Effector memory CD8-positive, alpha-beta T cell (primary cell): ENCODE data around the gene MIGA2.

Source experiments
- ATAC-seq: fragments of 150-1000 bp; cut with Tn5 transposase; replicated peaks from 2 replicates; pipeline ENCODE4 v1.10.0; 2021; ENCODE audit warnings: mild to moderate bottlenecking, moderate library complexity
- DNase-seq, 3 experiments: peaks; one replicate each; pipeline ENCODE4 v3.0.0; 2021
- H3K27ac Mint-ChIP-seq, 2 donors: one replicate each; pipeline ENCODE4 v1.8.0; 2022; ENCODE audit warnings: mild to moderate bottlenecking in 2 of 2, mixed read lengths in 2 of 2, moderate library complexity in 2 of 2
- H3K27me3 Mint-ChIP-seq, 2 donors: one replicate each; pipeline ENCODE4 v1.8.0; 2022; ENCODE audit warnings: mixed read lengths in 2 of 2
- H3K36me3 Mint-ChIP-seq: one replicate; pipeline ENCODE4 v1.8.0; 2022; ENCODE audit warnings: mild to moderate bottlenecking, moderate library complexity, mixed read lengths; ENCODE audit not compliant: insufficient read depth
- H3K4me1 Mint-ChIP-seq, 2 donors: one replicate each; pipeline ENCODE4 v1.8.0; 2022; ENCODE audit warnings: low read depth in 2 of 2, mixed read lengths in 2 of 2
- H3K4me3 Mint-ChIP-seq, 2 donors: one replicate each; pipeline ENCODE4 v1.8.0; 2022; ENCODE audit warnings: mild to moderate bottlenecking in 2 of 2, mixed read lengths in 2 of 2, moderate library complexity in 2 of 2
- H3K9me3 Mint-ChIP-seq, 2 donors: one replicate each; pipeline ENCODE4 v1.8.0; 2022; ENCODE audit warnings: mixed read lengths in 2 of 2

Gene MIGA2

GRCh38 chr9:129077236-129077635 lies 40.8 kb downstream of the MIGA2 start:
- H3K9me3 Mint-ChIP-seq: no peaks in the 10 kb centered on the region
- H3K4me3 Mint-ChIP-seq: no peak overlapping the region
- H3K4me1 Mint-ChIP-seq: peaks cover 9 to 34% of the 10 kb centered on the region in 2 donors
- DNase-seq (no peak), ATAC-seq (no peak)
- H3K27me3 Mint-ChIP-seq: no peaks in the 10 kb centered on the region
- no peak overlapping the region for H3K27ac Mint-ChIP-seq
- H3K36me3 Mint-ChIP-seq: peaks cover 20% of the 10 kb centered on the region

DNA sequence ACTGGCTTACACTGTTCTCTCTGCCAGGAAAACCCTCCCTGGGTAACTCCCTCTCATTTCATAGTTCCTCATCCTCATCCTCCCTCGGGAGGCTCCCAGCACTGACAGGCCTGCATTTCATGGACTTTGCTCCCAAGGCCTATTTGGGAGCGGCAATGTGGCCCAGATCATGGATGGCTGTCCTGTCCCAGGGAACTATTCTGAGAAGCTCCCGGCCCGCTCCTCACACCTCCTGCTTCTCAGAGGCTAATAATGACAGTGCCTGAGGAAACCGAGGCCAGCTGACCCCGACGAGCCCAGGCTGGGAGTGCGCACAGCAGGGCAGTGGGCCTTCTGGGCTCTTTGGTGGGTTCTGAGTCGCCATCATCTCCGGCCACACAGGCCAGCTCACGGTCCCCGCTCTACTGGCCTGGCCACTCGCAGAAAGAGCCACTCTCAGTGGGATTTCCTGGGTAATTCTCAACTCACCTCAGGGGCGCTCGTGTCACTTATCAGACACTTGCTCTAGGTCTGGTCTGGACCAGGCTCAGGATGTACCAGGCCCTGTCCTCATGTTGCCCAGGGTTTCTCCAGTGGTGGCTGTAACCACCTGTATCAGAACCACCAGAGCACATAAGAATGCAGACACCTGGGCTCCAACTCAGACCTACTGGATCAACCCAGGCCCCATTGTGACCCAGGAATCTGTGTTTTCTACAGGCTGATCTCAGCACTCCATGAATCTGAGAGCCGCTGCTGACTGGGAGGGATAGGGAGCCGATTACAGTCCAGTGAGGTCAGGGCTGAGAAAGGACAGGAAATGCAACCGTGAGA lies 42.5 kb downstream of the MIGA2 start:
- ATAC-seq (no peak), DNase-seq (no peak)
- H3K4me3 Mint-ChIP-seq: peak overlapping the region; percentile 89 to 95
- no peaks in the 10 kb centered on the region for H3K9me3 Mint-ChIP-seq
- H3K27ac Mint-ChIP-seq: no peak overlapping the region
- H3K27me3 Mint-ChIP-seq: no peaks in the 10 kb centered on the region
- H3K36me3 Mint-ChIP-seq: peaks cover 14% of the 10 kb centered on the region
- H3K4me1 Mint-ChIP-seq: peaks cover 13 to 32% of the 10 kb centered on the region in 2 donors

- peaks cover 14% of the 10 kb centered on the region for H3K36me3 Mint-ChIP-seq
- H3K4me1 Mint-ChIP-seq: peaks cover 13 to 29% of the 10 kb centered on the region in 2 donors
- DNase-seq (no peak), ATAC-seq (no peak)
- H3K27me3 Mint-ChIP-seq: no peaks in the 10 kb centered on the region
- H3K27ac Mint-ChIP-seq: peak overlapping the region in 1 of 2 donors; percentile 87
- no peaks in the 10 kb centered on the region for H3K9me3 Mint-ChIP-seq
- H3K4me3 Mint-ChIP-seq: peak overlapping the region; percentile 89 to 95
These were observed 43.4 kb downstream of the MIGA2 start for GRCh38 chr9:129079829-129080228.

GRCh38 chr9:129080298-129080600 lies 43.8 kb downstream of the MIGA2 start:
- H3K36me3 Mint-ChIP-seq: peaks cover 16% of the 10 kb centered on the region
- no peaks in the 10 kb centered on the region for H3K9me3 Mint-ChIP-seq
- no peak for DNase-seq
- H3K27ac Mint-ChIP-seq: peak overlapping the region; percentile 82 to 87
- no peak for ATAC-seq
- H3K4me3 Mint-ChIP-seq: peak overlapping the region; percentile 89 to 95
- H3K27me3 Mint-ChIP-seq: no peaks in the 10 kb centered on the region
- peaks cover 13 to 31% of the 10 kb centered on the region in 2 donors for H3K4me1 Mint-ChIP-seq

DNA sequence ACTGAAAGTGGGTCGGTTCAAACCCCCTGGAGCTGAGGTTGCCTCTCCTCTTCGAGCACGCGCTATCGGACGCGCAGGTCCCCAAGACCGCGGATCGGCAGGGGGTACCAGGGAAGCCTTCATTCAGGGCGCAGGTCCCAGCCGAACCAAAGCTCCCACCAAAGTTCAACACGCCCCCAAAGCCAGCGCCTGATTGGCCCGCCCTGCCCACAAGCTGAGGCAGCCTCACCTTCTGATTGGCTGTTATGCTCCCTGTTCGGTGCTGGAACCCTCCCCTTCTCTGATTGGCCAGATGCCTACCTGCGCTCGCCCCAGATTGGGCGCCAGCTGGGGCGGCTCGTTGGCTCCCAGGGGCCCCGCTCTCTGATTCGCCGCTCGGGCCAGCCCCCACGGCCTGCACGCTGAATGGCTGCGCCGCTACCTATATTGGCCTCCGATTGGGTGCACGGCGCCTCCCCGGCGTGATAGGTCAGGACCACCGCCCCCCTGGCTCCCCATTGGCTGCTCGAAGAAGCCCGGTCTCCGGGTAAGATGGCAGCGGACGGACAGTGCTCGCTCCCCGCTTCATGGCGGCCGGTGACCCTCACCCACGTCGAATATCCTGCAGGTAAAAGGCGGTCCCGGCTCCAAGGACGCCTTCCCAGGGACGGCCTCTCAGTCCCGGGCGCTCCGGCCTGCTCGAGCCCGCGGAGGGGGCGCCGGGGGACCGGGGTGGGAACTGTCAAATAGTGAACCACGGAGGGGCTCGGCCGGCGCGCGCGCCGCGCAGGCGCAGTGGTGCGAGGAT lies 44.4 kb downstream of the MIGA2 start, which contains the start of gene DOLPP1:
Gene DOLPP1, plus strand, starts transcription at position 511 of the 787 bp plus-strand sequence. Its CDS starts 21 bp downstream, at position 532.
- peak within 1 kb of the TSS; percentile 89 to 95 for H3K4me3 Mint-ChIP-seq
- ATAC-seq (peak; percentile 91), DNase-seq (peak; percentile 96 to 98 (median 97))
- H3K27me3 Mint-ChIP-seq: no peaks in the 10 kb centered on the region
- H3K27ac Mint-ChIP-seq: peak within 1 kb of the TSS; percentile 82 to 87
- H3K9me3 Mint-ChIP-seq: no peaks in the 10 kb centered on the region
- peaks cover 13 to 31% of the 10 kb centered on the region in 2 donors for H3K4me1 Mint-ChIP-seq
- peaks cover 22% of the 10 kb centered on the region for H3K36me3 Mint-ChIP-seq

DNA sequence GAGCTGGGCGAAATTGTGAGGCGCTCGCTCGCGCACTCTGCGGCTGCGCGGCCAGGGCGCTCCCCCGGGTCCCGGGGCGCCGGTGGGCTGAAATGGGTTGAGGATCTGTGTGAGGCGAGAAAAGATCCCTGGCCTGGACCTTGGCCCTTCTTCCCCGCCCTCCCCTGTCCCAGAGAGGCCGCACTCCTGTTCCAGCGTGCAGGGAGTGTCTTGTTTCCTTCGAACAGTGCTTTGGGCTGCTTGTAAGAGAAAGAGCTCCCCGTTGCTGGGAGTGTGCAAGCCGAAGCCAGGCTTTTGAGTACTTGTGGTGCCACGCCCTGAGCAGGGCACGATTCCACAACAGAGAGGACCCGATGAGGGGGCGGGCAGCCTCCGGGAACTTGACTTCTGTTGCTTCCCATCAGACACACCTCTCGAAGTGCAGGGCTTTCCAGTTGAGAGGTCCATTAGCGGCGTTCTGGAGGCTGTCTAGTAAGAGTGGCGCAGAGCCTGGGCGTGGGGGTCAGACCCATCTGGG lies 45.0 kb downstream of the MIGA2 start:
- peak overlapping the region; percentile 82 to 87 for H3K27ac Mint-ChIP-seq
- peaks cover 13 to 31% of the 10 kb centered on the region in 2 donors for H3K4me1 Mint-ChIP-seq
- H3K27me3 Mint-ChIP-seq: no peaks in the 10 kb centered on the region
- ATAC-seq: no peak
- H3K36me3 Mint-ChIP-seq: peaks cover 25% of the 10 kb centered on the region
- peak overlapping the region; percentile 89 to 95 for H3K4me3 Mint-ChIP-seq
- H3K9me3 Mint-ChIP-seq: no peaks in the 10 kb centered on the region
- no peak for DNase-seq

DNA sequence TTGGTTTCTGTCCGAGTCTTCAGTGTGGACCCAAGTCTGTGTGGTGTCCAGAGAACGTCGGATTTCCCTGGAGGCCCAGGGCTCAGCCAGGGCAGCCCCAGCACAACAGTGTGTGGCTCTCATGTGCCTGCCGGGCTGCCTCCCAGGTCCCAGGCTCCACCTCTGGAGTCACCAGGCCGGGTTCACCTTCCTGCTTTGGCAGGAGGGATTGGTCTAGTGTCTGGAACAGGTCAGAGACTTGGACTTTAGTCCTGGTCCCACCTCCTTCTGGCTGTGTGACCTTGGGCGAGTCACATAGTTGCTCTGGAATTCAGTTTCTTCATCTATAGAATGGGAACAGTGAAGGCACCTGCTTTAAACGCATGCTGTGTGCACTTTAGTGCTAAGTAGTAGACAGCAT lies 47.7 kb downstream of the MIGA2 start:
- no peak for DNase-seq
- no peak overlapping the region for H3K4me3 Mint-ChIP-seq
- H3K27me3 Mint-ChIP-seq: no peaks in the 10 kb centered on the region
- ATAC-seq: no peak
- peaks cover 40% of the 10 kb centered on the region for H3K36me3 Mint-ChIP-seq
- no peak overlapping the region for H3K27ac Mint-ChIP-seq
- H3K4me1 Mint-ChIP-seq: peaks cover 13 to 27% of the 10 kb centered on the region in 2 donors
- H3K9me3 Mint-ChIP-seq: no peaks in the 10 kb centered on the region

GRCh38 chr9:129089246-129089645 lies 52.8 kb downstream of the MIGA2 start:
- H3K36me3 Mint-ChIP-seq: peaks cover 32% of the 10 kb centered on the region
- no peak for DNase-seq

DNA sequence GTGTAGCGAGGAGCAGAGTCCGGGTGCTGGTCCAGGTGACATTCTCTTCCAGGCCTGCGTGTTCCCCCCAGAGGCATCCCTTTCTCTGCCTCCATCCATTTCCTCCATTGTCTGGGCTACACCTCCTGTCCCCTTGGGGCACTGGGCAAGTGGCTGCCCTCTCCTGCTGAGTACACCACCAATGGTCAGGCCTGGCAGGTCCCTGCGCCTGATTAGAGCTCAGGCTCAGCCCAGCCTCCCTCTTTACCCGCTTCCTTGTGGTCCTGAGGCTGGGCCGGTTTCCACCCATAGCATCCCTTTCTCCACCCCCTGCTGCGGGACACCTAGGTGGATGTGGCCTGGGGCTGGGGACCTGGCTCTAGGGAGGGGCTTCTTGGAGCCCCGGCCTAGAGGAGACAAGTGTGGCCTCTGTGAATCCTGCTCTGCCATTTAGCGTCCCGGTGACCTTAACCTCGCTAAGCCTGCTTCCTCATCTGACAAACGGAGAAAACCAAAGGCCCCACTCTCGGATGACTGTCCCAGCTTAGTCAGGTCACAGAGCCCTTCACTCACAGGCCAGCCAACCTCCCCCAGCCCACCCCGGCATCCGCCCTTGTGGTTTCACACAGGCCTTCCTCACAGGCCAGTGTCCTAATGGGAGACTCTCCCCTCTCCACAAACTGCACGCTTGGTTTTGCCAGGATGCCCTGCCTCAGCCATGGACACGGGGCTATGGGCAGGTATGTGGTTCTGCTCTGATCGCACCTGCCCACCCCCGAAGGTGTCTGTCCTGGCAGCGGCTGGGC lies 57.4 kb downstream of the MIGA2 start:
- no peaks in the 10 kb centered on the region for H3K4me1 Mint-ChIP-seq
- no peaks in the 10 kb centered on the region for H3K9me3 Mint-ChIP-seq
- no peaks in the 10 kb centered on the region for H3K27me3 Mint-ChIP-seq
- H3K36me3 Mint-ChIP-seq: peaks cover 11% of the 10 kb centered on the region
- H3K4me3 Mint-ChIP-seq: no peak overlapping the region
- no peak for ATAC-seq
- DNase-seq: no peak
- H3K27ac Mint-ChIP-seq: peak overlapping the region in 1 of 2 donors; percentile 49

More at GRCh38 chr9:129089246-129089645, 52.8 kb downstream of the MIGA2 start:
- no peak overlapping the region for H3K27ac Mint-ChIP-seq
- no peak for ATAC-seq
- H3K27me3 Mint-ChIP-seq: no peaks in the 10 kb centered on the region
- no peaks in the 10 kb centered on the region for H3K9me3 Mint-ChIP-seq
- H3K4me3 Mint-ChIP-seq: no peak overlapping the region
- H3K4me1 Mint-ChIP-seq: peaks cover 0 to 2% of the 10 kb centered on the region in 2 donors

- no peak for DNase-seq
- no peaks in the 10 kb centered on the region for H3K9me3 Mint-ChIP-seq
- H3K27me3 Mint-ChIP-seq: no peaks in the 10 kb centered on the region
- no peaks in the 10 kb centered on the region for H3K4me1 Mint-ChIP-seq
- H3K4me3 Mint-ChIP-seq: no peak overlapping the region
- peaks cover 9% of the 10 kb centered on the region for H3K36me3 Mint-ChIP-seq
- H3K27ac Mint-ChIP-seq: peak overlapping the region in 1 of 2 donors; percentile 49
- no peak for ATAC-seq
These were observed 58.2 kb downstream of the MIGA2 start for GRCh38 chr9:129094387-129095169.

DNA sequence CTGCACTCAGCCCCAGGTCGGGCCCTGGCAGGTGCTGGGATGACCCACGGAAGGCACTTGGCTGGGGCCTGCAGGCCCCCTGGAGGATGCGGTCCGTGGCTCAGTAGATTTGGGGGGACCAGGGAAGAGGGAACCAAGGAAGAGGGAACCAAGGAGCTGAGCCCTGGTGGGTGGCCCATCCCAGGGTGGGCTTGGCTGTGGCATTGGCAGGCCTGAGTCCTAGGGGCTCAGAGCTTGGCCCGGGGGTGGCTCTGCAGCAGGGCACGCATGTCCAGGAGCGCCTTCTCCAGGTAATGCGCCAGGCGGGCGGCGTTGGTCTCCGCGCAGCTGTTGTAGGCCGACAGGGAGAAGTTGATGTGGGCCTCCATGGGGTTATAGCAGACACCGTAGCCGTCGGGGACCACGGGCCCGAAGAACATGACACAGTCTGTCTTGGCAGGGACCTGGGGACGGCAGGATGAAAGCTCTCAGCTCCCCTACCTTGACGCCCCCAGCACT lies 58.8 kb downstream of the MIGA2 start:
- Mint-ChIP-seq H3K27ac (no peak overlapping the region), H3K4me1 (no peaks in the 10 kb centered on the region), H3K27me3 (no peaks in the 10 kb centered on the region), H3K4me3 (no peak overlapping the region), H3K36me3 (peaks cover 6% of the 10 kb centered on the region), H3K9me3 (no peaks in the 10 kb centered on the region)
- no peak for ATAC-seq
- DNase-seq: no peak

DNA sequence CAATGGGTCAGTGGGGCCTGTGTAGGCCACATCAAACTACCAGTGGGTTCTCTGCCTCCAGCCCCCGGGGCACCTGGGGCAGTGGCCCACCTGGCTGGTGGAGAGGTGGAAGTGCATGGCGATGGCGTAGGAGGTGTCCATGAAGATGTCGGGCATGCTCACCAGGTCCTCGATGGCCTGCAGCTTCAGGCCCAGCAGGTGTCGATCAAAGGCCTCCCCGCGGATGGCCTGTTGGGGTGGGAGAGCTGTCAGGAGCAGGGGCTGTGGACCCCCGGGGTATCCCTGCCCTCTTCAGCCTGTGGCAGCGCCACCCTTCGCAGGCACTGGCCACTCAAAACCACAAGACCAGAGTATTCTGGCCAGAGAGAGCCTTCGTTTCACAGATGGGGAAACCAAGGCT lies 59.5 kb downstream of the MIGA2 start:
- Mint-ChIP-seq H3K4me1 (no peaks in the 10 kb centered on the region), H3K9me3 (no peaks in the 10 kb centered on the region), H3K27ac (no peak overlapping the region), H3K4me3 (no peak overlapping the region), H3K36me3 (peaks cover 6% of the 10 kb centered on the region), H3K27me3 (no peaks in the 10 kb centered on the region)
- DNase-seq (no peak), ATAC-seq (no peak)
